CD4-positive, alpha-beta memory T cell (primary cell): Measurements from ENCODE around the gene HTR1D. TPM values are rescaled to one million over a fixed set of nuclear protein-coding genes. Genes with fewer than 3 reads are reported as not detected.

Experiments used
- CTCF ChIA-PET: fragments of 350-600 bp; sonication (Branson Sonifier 250); formaldehyde crosslinking; loops from one replicate; lab custom pipeline; 2021; ENCODE audit warnings: inconsistent platforms; ENCODE audit not compliant: partially characterized antibody; lab: Charles Lee
- POLR2A ChIA-PET: fragments of 350-600 bp; sonication (Branson Sonifier 250); formaldehyde crosslinking; loops from one replicate; lab custom pipeline; 2021; ENCODE audit not compliant: partially characterized antibody; lab: Charles Lee
- DNase-seq, 5 donors: peaks; one replicate each; pipeline versions ENCODE4 v3.0.0 to v3.0.0-alpha.2; 2020 to 2022; ENCODE audit warnings: mixed read lengths in 1 of 5
- H3K27ac ChIP-seq: one replicate; pipeline ENCODE4 v1.7.0; 2013; ENCODE audit warnings: low read depth, low read length
- H3K27me3 ChIP-seq: 2 replicates; pipeline ENCODE4 v1.7.0; 2013; ENCODE audit warnings: mild to moderate bottlenecking, low read length, moderate library complexity; ENCODE audit not compliant: insufficient read depth
- H3K36me3 ChIP-seq: 2 replicates; pipeline ENCODE4 v1.7.0; 2013; ENCODE audit warnings: mild to moderate bottlenecking, low read length, moderate library complexity; ENCODE audit not compliant: insufficient read depth
- H3K4me1 ChIP-seq: 2 replicates; pipeline ENCODE4 v1.7.0; 2013; ENCODE audit warnings: mild to moderate bottlenecking, low read length, moderate library complexity; ENCODE audit not compliant: insufficient read depth
- H3K4me3 ChIP-seq, 2 donors: one replicate each; pipeline ENCODE4 v1.7.0; 2013; ENCODE audit warnings: low read length in 2 of 2, mild to moderate bottlenecking in 1 of 2
- H3K9me3 ChIP-seq, 2 donors: one replicate each; pipeline ENCODE4 v1.7.0; 2013; ENCODE audit warnings: low read length in 2 of 2, control low read depth in 1 of 2; ENCODE audit not compliant: control insufficient read depth in 1 of 2
- H3K27ac Mint-ChIP-seq, 7 donors: one replicate each; pipeline ENCODE4 v1.8.0; 2020 to 2021; ENCODE audit warnings: mixed read lengths in 7 of 7, mild to moderate bottlenecking in 6 of 7, inconsistent platforms in 3 of 7, moderate library complexity in 3 of 7
- H3K27me3 Mint-ChIP-seq, 2 donors: one replicate each; pipeline ENCODE4 v1.8.0; 2020 to 2021; ENCODE audit warnings: mixed read lengths in 2 of 2
- H3K36me3 Mint-ChIP-seq, 2 donors: one replicate each; pipeline ENCODE4 v1.8.0; 2020 to 2021; ENCODE audit warnings: mixed read lengths in 2 of 2, inconsistent platforms in 1 of 2, mild to moderate bottlenecking in 1 of 2
- H3K4me1 Mint-ChIP-seq, 4 donors: one replicate each; pipeline ENCODE4 v1.8.0; 2020 to 2021; ENCODE audit warnings: mixed read lengths in 4 of 4, mild to moderate bottlenecking in 1 of 4
- H3K4me3 Mint-ChIP-seq, 8 donors: one replicate each; pipeline ENCODE4 v1.8.0; 2020 to 2021; ENCODE audit warnings: mixed read lengths in 8 of 8, mild to moderate bottlenecking in 7 of 8, moderate library complexity in 6 of 8, inconsistent platforms in 3 of 8
- H3K9me3 Mint-ChIP-seq, 8 donors: one replicate each; pipeline ENCODE4 v1.8.0; 2020 to 2021; ENCODE audit warnings: mixed read lengths in 8 of 8, mild to moderate bottlenecking in 5 of 8, inconsistent platforms in 3 of 8, moderate library complexity in 1 of 8
- intact Hi-C: fragments of 100-400 bp; cut with micrococcal nuclease; formaldehyde crosslinking; loops from one replicate; pipeline ENCODE4 v1.15.1; 2023
- polyA plus RNA-seq, 2 donors: library from polyadenylated mRNA; unstranded; fragments of 300-500 nt; fragmentation: Illumina TruSeq; gene quantifications; one replicate each; pipeline ENCODE4 v1.2.3, GENCODE V29; 2021
- total RNA-seq, 2 experiments: library from RNA; stranded (reverse); gene quantifications; one replicate each; pipeline ENCODE4 v1.2.3, GENCODE V29; 2021

Gene HTR1D
- total and polyA plus RNA-seq, 4 experiments from 2014 or later, result not detected

- Histone ChIP-seq H3K27ac (no peak overlapping the region), H3K4me1 (no peaks in the 10 kb centered on the region), H3K4me3 (no peak overlapping the region), H3K27me3 (no peaks in the 10 kb centered on the region), H3K36me3 (no peaks in the 10 kb centered on the region), H3K9me3 (no peaks in the 10 kb centered on the region)
- Mint-ChIP-seq H3K9me3 (no peaks in the 10 kb centered on the region), H3K36me3 (no peaks in the 10 kb centered on the region), H3K4me3 (no peak overlapping the region), H3K27ac (no peak overlapping the region), H3K27me3 (no peaks in the 10 kb centered on the region), H3K4me1 (no peaks in the 10 kb centered on the region)
- CTCF ChIA-PET, result no interaction called here
- POLR2A ChIA-PET, result no interaction called here
- DNase-seq, result no peak
- intact Hi-C loops, result no loop called here
These were observed 30.0 kb upstream of the HTR1D start for GRCh38 chr1:23247276-23247675.

GRCh38 chr1:23246274-23246673, 29.0 kb upstream of the HTR1D start:
- POLR2A ChIA-PET, result no interaction called here
- H3K4me3 Mint-ChIP-seq, result no peak overlapping the region

GRCh38 chr1:23244256-23244761, 27.0 kb upstream of the HTR1D start:
- Histone ChIP-seq H3K4me3 (no peak overlapping the region), H3K4me1 (no peaks in the 10 kb centered on the region), H3K27ac (no peak overlapping the region), H3K9me3 (no peaks in the 10 kb centered on the region), H3K36me3 (no peaks in the 10 kb centered on the region), H3K27me3 (no peaks in the 10 kb centered on the region)
- no peaks in the 10 kb centered on the region for H3K27me3 Mint-ChIP-seq
- no peaks in the 10 kb centered on the region for H3K4me1 Mint-ChIP-seq
- intact Hi-C loops, result no loop called here
- POLR2A ChIA-PET, result no interaction called here
- CTCF ChIA-PET, result no interaction called here
- no peak overlapping the region for H3K4me3 Mint-ChIP-seq
- no peak overlapping the region for H3K27ac Mint-ChIP-seq
- H3K36me3 Mint-ChIP-seq, result no peaks in the 10 kb centered on the region
- no peaks in the 10 kb centered on the region for H3K9me3 Mint-ChIP-seq
- no peak for DNase-seq

More at GRCh38 chr1:23246274-23246673, 29.0 kb upstream of the HTR1D start:
- Mint-ChIP-seq H3K27me3 (no peaks in the 10 kb centered on the region), H3K4me1 (no peaks in the 10 kb centered on the region), H3K9me3 (no peaks in the 10 kb centered on the region), H3K36me3 (no peaks in the 10 kb centered on the region), H3K27ac (no peak overlapping the region)
- intact Hi-C loops, result no loop called here
- Histone ChIP-seq H3K27ac (no peak overlapping the region), H3K9me3 (no peaks in the 10 kb centered on the region), H3K36me3 (no peaks in the 10 kb centered on the region), H3K27me3 (no peaks in the 10 kb centered on the region), H3K4me3 (no peak overlapping the region), H3K4me1 (no peaks in the 10 kb centered on the region)
- no peak for DNase-seq
- CTCF ChIA-PET, result no interaction called here

GRCh38 chr1:23242414-23242813, 25.1 kb upstream of the HTR1D start:
- H3K27me3 Mint-ChIP-seq, result peaks cover 6 to 8% of the 10 kb centered on the region in 2 donors
- no peak overlapping the region for H3K27ac ChIP-seq
- no peaks in the 10 kb centered on the region for H3K9me3 Mint-ChIP-seq
- H3K36me3 Mint-ChIP-seq, result no peaks in the 10 kb centered on the region
- intact Hi-C loops, result no loop called here
- H3K27ac Mint-ChIP-seq, result no peak overlapping the region
- H3K4me1 Mint-ChIP-seq, result no peaks in the 10 kb centered on the region
- H3K4me3 ChIP-seq, result no peak overlapping the region
- no peaks in the 10 kb centered on the region for H3K27me3 ChIP-seq
- ChIA-PET POLR2A (no interaction called here), CTCF (no interaction called here)
- DNase-seq, result no peak
- H3K4me1 ChIP-seq, result no peaks in the 10 kb centered on the region
- H3K9me3 ChIP-seq, result no peaks in the 10 kb centered on the region
- H3K4me3 Mint-ChIP-seq, result no peak overlapping the region
- no peaks in the 10 kb centered on the region for H3K36me3 ChIP-seq

- no peak overlapping the region for H3K27ac Mint-ChIP-seq
- ChIA-PET CTCF (no interaction called here), POLR2A (no interaction called here)
- intact Hi-C loops, result no loop called here
- no peak overlapping the region for H3K4me3 Mint-ChIP-seq
- no peaks in the 10 kb centered on the region for H3K36me3 Mint-ChIP-seq
- no peak for DNase-seq
- Histone ChIP-seq H3K36me3 (no peaks in the 10 kb centered on the region), H3K27ac (no peak overlapping the region), H3K4me1 (no peaks in the 10 kb centered on the region), H3K9me3 (no peaks in the 10 kb centered on the region), H3K27me3 (no peaks in the 10 kb centered on the region), H3K4me3 (no peak overlapping the region)
- H3K4me1 Mint-ChIP-seq, result no peaks in the 10 kb centered on the region
- peaks cover 8 to 12% of the 10 kb centered on the region in 2 donors for H3K27me3 Mint-ChIP-seq
- no peaks in the 10 kb centered on the region for H3K9me3 Mint-ChIP-seq
These were observed 22.5 kb upstream of the HTR1D start for GRCh38 chr1:23239638-23240295.

- Histone ChIP-seq H3K27ac (no peak overlapping the region), H3K4me3 (no peak overlapping the region), H3K9me3 (no peaks in the 10 kb centered on the region), H3K4me1 (no peaks in the 10 kb centered on the region), H3K36me3 (no peaks in the 10 kb centered on the region), H3K27me3 (no peaks in the 10 kb centered on the region)
- CTCF ChIA-PET, result no interaction called here
- no peaks in the 10 kb centered on the region for H3K9me3 Mint-ChIP-seq
- H3K36me3 Mint-ChIP-seq, result no peaks in the 10 kb centered on the region
- POLR2A ChIA-PET, result no interaction called here
- no peak overlapping the region for H3K27ac Mint-ChIP-seq
- intact Hi-C loops, result no loop called here
- DNase-seq, result no peak
- H3K4me1 Mint-ChIP-seq, result no peaks in the 10 kb centered on the region
- no peak overlapping the region for H3K4me3 Mint-ChIP-seq
- H3K27me3 Mint-ChIP-seq, result peaks cover 8 to 12% of the 10 kb centered on the region in 2 donors
These were observed 21.3 kb upstream of the HTR1D start for GRCh38 chr1:23238565-23238964.

GRCh38 chr1:23237508-23237907, 20.2 kb upstream of the HTR1D start:
- no peaks in the 10 kb centered on the region for H3K36me3 ChIP-seq
- DNase-seq, result no peak
- POLR2A ChIA-PET, result no interaction called here
- H3K27me3 ChIP-seq, result no peaks in the 10 kb centered on the region
- no peak overlapping the region for H3K27ac ChIP-seq
- H3K4me1 ChIP-seq, result no peaks in the 10 kb centered on the region
- CTCF ChIA-PET, result no interaction called here
- peaks cover 10 to 12% of the 10 kb centered on the region in 2 donors for H3K27me3 Mint-ChIP-seq
- no peaks in the 10 kb centered on the region for H3K9me3 ChIP-seq
- no peaks in the 10 kb centered on the region for H3K9me3 Mint-ChIP-seq
- no peaks in the 10 kb centered on the region for H3K36me3 Mint-ChIP-seq
- intact Hi-C loops, result no loop called here
- no peak overlapping the region for H3K4me3 ChIP-seq
- H3K27ac Mint-ChIP-seq, result no peak overlapping the region
- H3K4me1 Mint-ChIP-seq, result no peaks in the 10 kb centered on the region
- no peak overlapping the region for H3K4me3 Mint-ChIP-seq
